HCT116 (cell line): ENCODE measurements around the gene FARP1. TPM values are rescaled to one million over a fixed set of nuclear protein-coding genes. Genes with fewer than 3 reads are reported as not detected.

Experiments used
- ATAC-seq: fragments of 200-7000 bp; cut with Tn5 transposase; 2 replicates; pipeline ENCODE4 v1.9.1; 2020; ENCODE audit warnings: mild to moderate bottlenecking, moderate library complexity
- BruUV-seq: library from RNA; stranded (reverse); fragments of 400-500 nt; replicated peaks from 2 replicates; lab custom pipeline; 2021; lab: Mats Ljungman, UMichigan
- CTCF ChIA-PET: fragments of 300-600 bp; sonication (Branson Sonifier 250); formaldehyde crosslinking; loops from one replicate; lab custom pipeline; 2021; ENCODE audit warnings: antibody characterized with exemption; lab: Charles Lee
- POLR2A ChIA-PET: fragments of 300-600, 350-600 bp; sonication (Branson Sonifier 250); formaldehyde crosslinking; loops from one replicate; lab custom pipeline; 2021; ENCODE audit warnings: antibody characterized with exemption; lab: Charles Lee
- RAD21 ChIA-PET, 2 experiments: fragments of 300-600 bp; sonication (Branson Sonifier 250); formaldehyde crosslinking; loops; one replicate each; lab custom pipeline; 2023; ENCODE audit warnings: low total read pairs in 2 of 2; ENCODE audit not compliant: uncharacterized antibody in 2 of 2, unreplicated experiment in 2 of 2, low non-redundant PET in 1 of 2; lab: Charles Lee
- DNase-seq: peaks from one replicate; pipeline ENCODE4 v3.0.0-alpha.2; 2010; ENCODE audit warnings: low read depth, low spot score
- H2AFZ ChIP-seq: fragments of 200-600 bp; shearing (Covaris generic), sonication (generic); 2 replicates; pipeline ENCODE4 v1.6.1; 2017; ENCODE audit warnings: low read depth, mixed run types, mixed read lengths, antibody characterized with exemption, low read length; ENCODE audit not compliant: poor library complexity, severe bottlenecking
- H3K27ac ChIP-seq: 2 replicates; pipeline ENCODE4 v1.5.1; 2012; ENCODE audit warnings: low read depth, low read length
- H3K27me3 ChIP-seq: fragments of 200-600 bp; sonication (generic); 2 replicates; pipeline ENCODE4 v1.6.1; 2016; ENCODE audit warnings: mixed run types, low read length, mixed read lengths; ENCODE audit not compliant: insufficient read depth
- H3K36me3 ChIP-seq, 2 experiments: fragments of 200-500 bp in 1 of 2; fragments of 200-600 bp in 1 of 2; sonication (Bioruptor generic) in 1 of 2; sonication (generic) in 1 of 2; 2 replicates each; pipeline versions ENCODE4 v1.5.1 to v1.6.1; 2014 to 2016; ENCODE audit warnings: low read length in 2 of 2, inconsistent platforms in 1 of 2, mixed read lengths in 1 of 2, mixed run types in 1 of 2; ENCODE audit not compliant: insufficient read depth in 2 of 2, control insufficient read depth in 1 of 2
- H3K4me1 ChIP-seq, 2 experiments: fragments of 200-600 bp in 1 of 2; sonication (generic) in 1 of 2; 2 replicates each; pipeline versions ENCODE4 v1.5.1 to v1.6.1; 2012 to 2017; ENCODE audit warnings: low read length in 2 of 2, inconsistent platforms in 1 of 2, mild to moderate bottlenecking in 1 of 2, mixed read lengths in 1 of 2, mixed run types in 1 of 2, moderate library complexity in 1 of 2; ENCODE audit not compliant: insufficient read depth in 2 of 2, control insufficient read depth in 1 of 2
- H3K4me2 ChIP-seq: fragments of 200-600 bp; sonication (generic); 2 replicates; pipeline ENCODE4 v1.6.1; 2017; ENCODE audit warnings: mixed run types, low read length, mixed read lengths
- H3K4me3 ChIP-seq, 2 experiments: fragments of 200-600 bp in 1 of 2; sonication (generic) in 1 of 2; replicated peaks in 1 of 2; 2 replicates each; pipeline ENCODE4 v1.5.1; 2011 to 2016; ENCODE audit warnings: low read length in 2 of 2, control low read depth in 1 of 2, low read depth in 1 of 2, mild to moderate bottlenecking in 1 of 2, mixed read lengths in 1 of 2, mixed run types in 1 of 2
- H3K79me2 ChIP-seq: fragments of 200-600 bp; sonication (generic); 2 replicates; pipeline ENCODE4 v1.6.1; 2017; ENCODE audit warnings: mild to moderate bottlenecking, mixed run types, low read length, moderate library complexity, mixed read lengths; ENCODE audit not compliant: insufficient read depth
- H3K9ac ChIP-seq: fragments of 200-600 bp; sonication (generic); 2 replicates; pipeline ENCODE4 v1.6.1; 2016; ENCODE audit warnings: low read length, mixed read lengths
- H3K9me2 ChIP-seq: fragments of 200-600 bp; sonication (generic), shearing (Covaris generic); 2 replicates; pipeline ENCODE4 v1.6.1; 2017; ENCODE audit warnings: mixed run types, mild to moderate bottlenecking, moderate library complexity; ENCODE audit not compliant: insufficient read depth
- H3K9me3 ChIP-seq, 2 experiments: fragments of 200-500 bp in 1 of 2; fragments of 200-600 bp in 1 of 2; sonication (Bioruptor generic) in 1 of 2; sonication (generic) in 1 of 2; 2 replicates each; pipeline ENCODE4 v1.6.1; 2014 to 2017; ENCODE audit warnings: low read length in 2 of 2, mixed read lengths in 2 of 2, inconsistent platforms in 1 of 2, low read depth in 1 of 2, mild to moderate bottlenecking in 1 of 2, mixed run types in 1 of 2, moderate library complexity in 1 of 2; ENCODE audit not compliant: control insufficient read depth in 1 of 2, insufficient read depth in 1 of 2
- H4K20me1 ChIP-seq: fragments of 200-600 bp; sonication (generic), shearing (Covaris generic); 2 replicates; pipeline ENCODE4 v1.6.1; 2017; ENCODE audit warnings: mixed run types, mild to moderate bottlenecking, moderate library complexity; ENCODE audit not compliant: insufficient read depth
- ATF3 ChIP-seq: IDR thresholded peaks from 2 replicates; pipeline ENCODE4 v1.6.1; 2012
- CTCF ChIP-seq, 3 experiments: fragments of 200-600 bp in 1 of 3; sonication (generic) in 1 of 3; IDR thresholded peaks in 2 of 3; conservative IDR thresholded peaks in 1 of 3; 2 replicates each; pipeline ENCODE4 v1.5.1; 2012 to 2017; ENCODE audit warnings: low read depth in 2 of 3, low read length in 2 of 3, antibody characterized with exemption in 1 of 3, borderline replicate concordance in 1 of 3, control low read depth in 1 of 3, mild to moderate bottlenecking in 1 of 3, mixed read lengths in 1 of 3, mixed run types in 1 of 3, moderate library complexity in 1 of 3; ENCODE audit not compliant: insufficient read depth in 1 of 3
- EGR1 ChIP-seq: IDR thresholded peaks from 2 replicates; pipeline ENCODE4 v1.6.1; 2012; ENCODE audit warnings: low read depth
- EZH2 ChIP-seq: fragments of 200-600 bp; sonication (generic); IDR thresholded peaks from 2 replicates; pipeline ENCODE4 v1.6.1; 2017; ENCODE audit warnings: antibody characterized with exemption, mixed run types
- POLR2A ChIP-seq: IDR thresholded peaks from 2 replicates; pipeline ENCODE4 v1.7.0; 2011; ENCODE audit warnings: borderline replicate concordance; ENCODE audit not compliant: insufficient read depth, insufficient read length; ENCODE audit errors: extremely low read depth
- REST ChIP-seq: IDR thresholded peaks from 2 replicates; pipeline ENCODE4 v1.6.1; 2012; ENCODE audit warnings: low read depth
- SIN3A ChIP-seq: IDR thresholded peaks from 2 replicates; pipeline ENCODE4 v1.6.1; 2012; ENCODE audit warnings: low read depth
- SP1 ChIP-seq: IDR thresholded peaks from 2 replicates; pipeline ENCODE4 v1.6.1; 2012; ENCODE audit warnings: low read depth
- SRF ChIP-seq: IDR thresholded peaks from 2 replicates; pipeline ENCODE4 v1.6.1; 2012; ENCODE audit warnings: low read depth
- YY1 ChIP-seq: IDR thresholded peaks from 2 replicates; pipeline ENCODE4 v1.6.1; 2011; ENCODE audit warnings: low read length, low read depth, moderate library complexity, mild to moderate bottlenecking; ENCODE audit not compliant: insufficient replicate concordance; ENCODE audit errors: extremely low read depth
- ZNF274 ChIP-seq: fragments of 200-500 bp; sonication (Bioruptor generic); IDR thresholded peaks from 2 replicates; pipeline ENCODE4 v1.6.1; 2014; ENCODE audit warnings: mild to moderate bottlenecking, low read depth, low read length, inconsistent platforms
- intact Hi-C: fragments of 100-400 bp; cut with micrococcal nuclease; formaldehyde crosslinking; loops from 2 replicates; pipeline ENCODE4 v1.10.0; 2022
- total RNA-seq: library from RNA; stranded (reverse); gene quantifications from one replicate; pipeline ENCODE4 v1.2.1, GENCODE V29; 2021; ENCODE audit not compliant: unreplicated experiment

FARP1 gene
- total RNA-seq, 1 experiment from 2014 or later = 30.5 TPM

GRCh38 chr13:98348466-98349200, 205.7 kb downstream of the FARP1 start:
- DNase-seq = no peak
- intact Hi-C loops = no loop called here
- Histone ChIP-seq H3K4me1 (no peaks in the 10 kb centered on the region), H3K9me2 (no peaks in the 10 kb centered on the region), H2AFZ (no peak overlapping the region), H3K36me3 (no peaks in the 10 kb centered on the region), H3K79me2 (no peaks in the 10 kb centered on the region), H3K27ac (no peak overlapping the region), H4K20me1 (no peaks in the 10 kb centered on the region), H3K9me3 (no peaks in the 10 kb centered on the region), H3K4me2 (no peak overlapping the region), H3K4me3 (no peak overlapping the region), H3K9ac (no peak overlapping the region), H3K27me3 (no peaks in the 10 kb centered on the region)
- no TSS peak for BruUV-seq
- ChIA-PET CTCF (interaction anchor here (1.4 kb wide), 1 partner anchor 315 kb away, joined by 3 read pairs; no protein-coding TSS in a partner anchor), RAD21 (no interaction called here), POLR2A (no interaction called here)
- ATAC-seq = no peak
- TF ChIP-seq ATF3 = no peak
- TF ChIP-seq YY1 = no peak
- TF ChIP-seq SRF = no peak
- TF ChIP-seq EZH2 = no peak
- no peak for TF ChIP-seq POLR2A
- TF ChIP-seq REST = no peak
- no peak for TF ChIP-seq CTCF (IDR thresholded peaks at IDR 0.05 in 2 of 3, conservative IDR thresholded peaks at IDR 0.05 in 1 of 3; ENCODE audit: borderline replicate concordance in 1 of 3, insufficient read depth in 1 of 3, low read depth in 2 of 3, low read length in 2 of 3)
- TF ChIP-seq SP1 = no peak
- no peak for TF ChIP-seq ZNF274
- TF ChIP-seq SIN3A = no peak
- no peak for TF ChIP-seq EGR1
